Measurements from ENCODE around the gene SPPL2A.

SPPL2A gene

DNA sequence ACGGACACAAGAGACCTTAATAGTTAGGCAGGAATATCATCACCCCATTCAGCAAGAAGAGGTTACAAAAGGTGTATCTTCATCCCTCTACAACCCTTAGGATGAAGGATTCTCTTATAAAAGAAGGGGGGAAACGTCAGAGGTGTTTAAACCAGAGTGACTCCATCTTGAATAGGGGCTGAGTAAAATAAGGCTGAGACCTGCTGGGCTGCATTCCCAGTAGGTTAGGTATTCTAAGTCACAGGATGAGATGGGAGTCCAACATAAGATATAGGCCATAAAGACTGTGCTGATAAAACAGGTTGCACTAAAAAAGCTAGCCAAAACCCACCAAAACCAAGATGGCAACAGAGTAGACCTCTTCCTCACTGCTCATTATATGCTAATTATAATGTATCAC lies 95.4 kb downstream of the SPPL2A start:
- Histone ChIP-seq H3K4me3 (ENCODE audit: low read length) (no peak overlapping the region), H3K27ac (ENCODE audit: low read length) (no peak overlapping the region), H3K4me2 (ENCODE audit: low read depth, low read length) (no peak overlapping the region), H3K79me2 (ENCODE audit: low read length) (peaks cover 91% of the 10 kb centered on the region), H3F3A (ENCODE audit: insufficient read depth, low read length) (no peaks in the 10 kb centered on the region), H3K36me3 (replicated peaks; ENCODE audit: insufficient read depth, low read length) (no peaks in the 10 kb centered on the region), H3K4me1 (ENCODE audit: low read length) (no peaks in the 10 kb centered on the region), H3K9me3 (replicated peaks; ENCODE audit: insufficient read depth, low read length) (no peaks in the 10 kb centered on the region), H3K27me3 (replicated peaks; ENCODE audit: insufficient read depth, low read length) (no peaks in the 10 kb centered on the region), H3K9me2 (replicated peaks; ENCODE audit: insufficient read depth, low read length) (no peaks in the 10 kb centered on the region), H3K9ac (ENCODE audit: low read length) (no peak overlapping the region), H4K20me1 (ENCODE audit: insufficient read depth, low read length) (0 out of 2 replicates have a peak, but pooled peaks cover 2% of the 10 kb centered on the region), H2AFZ (ENCODE audit: low read length) (no peak overlapping the region)
- DNase-seq = no peak
- TF ChIP-seq EZH2 (optimal IDR thresholded peaks at IDR 0.05; ENCODE audit: low read depth, low read length) (no peak), EZH2phosphoT487 (IDR thresholded peaks at IDR 0.05; ENCODE audit: low read length) (no peak)
- TF ChIP-seq, protein P1, sequence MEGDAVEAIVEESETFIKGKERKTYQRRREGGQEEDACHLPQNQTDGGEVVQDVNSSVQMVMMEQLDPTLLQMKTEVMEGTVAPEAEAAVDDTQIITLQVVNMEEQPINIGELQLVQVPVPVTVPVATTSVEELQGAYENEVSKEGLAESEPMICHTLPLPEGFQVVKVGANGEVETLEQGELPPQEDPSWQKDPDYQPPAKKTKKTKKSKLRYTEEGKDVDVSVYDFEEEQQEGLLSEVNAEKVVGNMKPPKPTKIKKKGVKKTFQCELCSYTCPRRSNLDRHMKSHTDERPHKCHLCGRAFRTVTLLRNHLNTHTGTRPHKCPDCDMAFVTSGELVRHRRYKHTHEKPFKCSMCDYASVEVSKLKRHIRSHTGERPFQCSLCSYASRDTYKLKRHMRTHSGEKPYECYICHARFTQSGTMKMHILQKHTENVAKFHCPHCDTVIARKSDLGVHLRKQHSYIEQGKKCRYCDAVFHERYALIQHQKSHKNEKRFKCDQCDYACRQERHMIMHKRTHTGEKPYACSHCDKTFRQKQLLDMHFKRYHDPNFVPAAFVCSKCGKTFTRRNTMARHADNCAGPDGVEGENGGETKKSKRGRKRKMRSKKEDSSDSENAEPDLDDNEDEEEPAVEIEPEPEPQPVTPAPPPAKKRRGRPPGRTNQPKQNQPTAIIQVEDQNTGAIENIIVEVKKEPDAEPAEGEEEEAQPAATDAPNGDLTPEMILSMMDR (IDR thresholded peaks at IDR 0.05; ENCODE audit: low read length) = no peak

DNA sequence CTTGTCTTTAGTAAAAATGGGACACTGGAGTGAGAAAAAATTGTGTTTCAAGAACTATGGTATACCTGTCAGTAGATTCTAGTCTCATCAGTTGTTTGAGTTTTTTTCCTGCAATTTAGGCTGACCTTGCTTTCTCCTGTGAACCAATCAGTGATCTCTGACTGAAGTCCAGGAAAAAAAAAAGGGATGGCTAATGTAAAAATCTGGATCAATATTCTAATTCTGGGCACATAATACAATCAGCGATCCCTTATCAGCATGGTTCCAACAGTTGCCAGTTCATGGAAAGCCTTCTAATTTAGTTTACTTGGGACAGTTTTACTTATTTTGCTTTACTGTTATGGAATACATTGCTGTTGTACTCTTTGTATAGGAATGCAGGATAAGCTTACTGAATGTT lies 95.9 kb downstream of the SPPL2A start:
- no peaks in the 10 kb centered on the region for H3K36me3 ChIP-seq (replicated peaks; ENCODE audit: insufficient read depth, low read length)
- peaks cover 91% of the 10 kb centered on the region for H3K79me2 ChIP-seq (ENCODE audit: low read length)
- H4K20me1 ChIP-seq (ENCODE audit: insufficient read depth, low read length) = 0 out of 2 replicates have a peak, but pooled peaks cover 2% of the 10 kb centered on the region

DNA sequence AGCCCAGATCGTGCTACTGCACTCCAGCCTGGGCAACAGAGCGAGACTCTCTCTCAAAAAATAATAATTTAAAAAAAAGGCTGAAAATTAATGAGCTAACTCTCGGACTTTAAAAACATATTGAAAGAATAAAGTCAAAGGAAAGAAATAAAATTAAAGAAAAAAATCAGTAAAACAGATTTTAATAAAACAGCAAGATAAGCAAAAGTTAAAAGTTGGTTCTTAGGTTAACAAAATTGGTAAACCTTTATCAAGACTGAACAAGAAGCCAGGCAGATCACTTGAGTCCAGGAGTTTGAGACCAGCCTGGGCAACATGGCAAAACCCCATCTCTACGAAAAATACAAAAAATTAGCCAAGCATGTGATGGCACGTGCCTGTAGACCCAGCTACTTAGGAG lies 99.6 kb downstream of the SPPL2A start:
- H3K4me2 ChIP-seq (ENCODE audit: low read depth, low read length) = no peak overlapping the region
- no peak overlapping the region for H3K9ac ChIP-seq (ENCODE audit: low read length)
- no peaks in the 10 kb centered on the region for H4K20me1 ChIP-seq (ENCODE audit: insufficient read depth, low read length)

More for the DNA sequence above, 95.9 kb downstream of the SPPL2A start:
- H3K27ac ChIP-seq (ENCODE audit: low read length) = no peak overlapping the region
- no peak for TF ChIP-seq EZH2phosphoT487 (IDR thresholded peaks at IDR 0.05; ENCODE audit: low read length)
- TF ChIP-seq EZH2 (optimal IDR thresholded peaks at IDR 0.05; ENCODE audit: low read depth, low read length) = no peak
- TF ChIP-seq, protein P1 (IDR thresholded peaks at IDR 0.05; ENCODE audit: low read length) = no peak
- no peak overlapping the region for H3K4me2 ChIP-seq (ENCODE audit: low read depth, low read length)
- H3K9me2 ChIP-seq (replicated peaks; ENCODE audit: insufficient read depth, low read length) = no peaks in the 10 kb centered on the region
- H3K9ac ChIP-seq (ENCODE audit: low read length) = no peak overlapping the region
- DNase-seq = no peak
- H3F3A ChIP-seq (ENCODE audit: insufficient read depth, low read length) = no peaks in the 10 kb centered on the region
- H3K4me1 ChIP-seq (ENCODE audit: low read length) = no peaks in the 10 kb centered on the region
- no peaks in the 10 kb centered on the region for H3K27me3 ChIP-seq (replicated peaks; ENCODE audit: insufficient read depth, low read length)
- H2AFZ ChIP-seq (ENCODE audit: low read length) = no peak overlapping the region
- H3K4me3 ChIP-seq (ENCODE audit: low read length) = no peak overlapping the region
- H3K9me3 ChIP-seq (replicated peaks; ENCODE audit: insufficient read depth, low read length) = no peaks in the 10 kb centered on the region

More for the DNA sequence above, 99.6 kb downstream of the SPPL2A start:
- Histone ChIP-seq H3K9me2 (replicated peaks; ENCODE audit: insufficient read depth, low read length) (no peaks in the 10 kb centered on the region), H3K27ac (ENCODE audit: low read length) (no peak overlapping the region), H3K9me3 (replicated peaks; ENCODE audit: insufficient read depth, low read length) (no peaks in the 10 kb centered on the region), H3K4me3 (ENCODE audit: low read length) (no peak overlapping the region), H3K4me1 (ENCODE audit: low read length) (no peaks in the 10 kb centered on the region), H3K27me3 (replicated peaks; ENCODE audit: insufficient read depth, low read length) (no peaks in the 10 kb centered on the region), H2AFZ (ENCODE audit: low read length) (no peak overlapping the region), H3K36me3 (replicated peaks; ENCODE audit: insufficient read depth, low read length) (0 out of 2 replicates have a peak, but pooled peaks cover 2% of the 10 kb centered on the region), H3K79me2 (ENCODE audit: low read length) (peaks cover 83% of the 10 kb centered on the region), H3F3A (ENCODE audit: insufficient read depth, low read length) (no peaks in the 10 kb centered on the region)
- DNase-seq = no peak
- TF ChIP-seq EZH2 (optimal IDR thresholded peaks at IDR 0.05; ENCODE audit: low read depth, low read length) = no peak
- TF ChIP-seq, protein P1 (IDR thresholded peaks at IDR 0.05; ENCODE audit: low read length) = no peak
- no peak for TF ChIP-seq EZH2phosphoT487 (IDR thresholded peaks at IDR 0.05; ENCODE audit: low read length)

Data from MM.1S (cell line).